Ishikawa (cell line): Measurements from ENCODE around the gene PTDSS2.

Source experiments
- CEBPB ChIP-seq: IDR thresholded peaks from 2 replicates; pipeline ENCODE4 v1.6.1; 2012
- CREB1 ChIP-seq: IDR thresholded peaks from 2 replicates; pipeline ENCODE4 v1.6.1; 2012; ENCODE audit warnings: low read depth
- EGR1 ChIP-seq: IDR thresholded peaks from 2 replicates; pipeline ENCODE4 v1.6.1; 2012
- EP300 ChIP-seq: IDR thresholded peaks from 2 replicates; pipeline ENCODE4 v1.6.1; 2012; ENCODE audit warnings: borderline replicate concordance
- FOXM1 ChIP-seq: IDR thresholded peaks from 2 replicates; pipeline ENCODE4 v1.6.1; 2012; ENCODE audit warnings: low read depth, borderline replicate concordance
- NFIC ChIP-seq: IDR thresholded peaks from 2 replicates; pipeline ENCODE4 v1.6.1; 2012
- RAD21 ChIP-seq: IDR thresholded peaks from 2 replicates; pipeline ENCODE4 v1.6.1; 2012; ENCODE audit warnings: low read depth
- TAF1 ChIP-seq: IDR thresholded peaks from 2 replicates; pipeline ENCODE4 v1.6.1; 2012; ENCODE audit warnings: low read depth, mild to moderate bottlenecking
- TCF12 ChIP-seq: IDR thresholded peaks from 2 replicates; pipeline ENCODE4 v1.6.1; 2012; ENCODE audit warnings: low read depth
- TEAD4 ChIP-seq: IDR thresholded peaks from 2 replicates; pipeline ENCODE4 v1.6.1; 2012
- YY1 ChIP-seq: IDR thresholded peaks from 2 replicates; pipeline ENCODE4 v1.6.1; 2012; ENCODE audit warnings: low read depth
- ZBTB7A ChIP-seq: IDR thresholded peaks from 2 replicates; pipeline ENCODE4 v1.6.1; 2012; ENCODE audit warnings: low read depth
- TF ChIP-seq, protein P1 (sequence below): IDR thresholded peaks from 2 replicates; pipeline ENCODE4 v1.6.1; 2012
- TF ChIP-seq, protein P2 (sequence below): IDR thresholded peaks from 2 replicates; pipeline ENCODE4 v1.6.1; 2012; ENCODE audit warnings: low read depth, mild to moderate bottlenecking
- TF ChIP-seq, protein P3 (sequence below): IDR thresholded peaks from 2 replicates; pipeline ENCODE4 v1.6.1; 2012

Gene PTDSS2

DNA sequence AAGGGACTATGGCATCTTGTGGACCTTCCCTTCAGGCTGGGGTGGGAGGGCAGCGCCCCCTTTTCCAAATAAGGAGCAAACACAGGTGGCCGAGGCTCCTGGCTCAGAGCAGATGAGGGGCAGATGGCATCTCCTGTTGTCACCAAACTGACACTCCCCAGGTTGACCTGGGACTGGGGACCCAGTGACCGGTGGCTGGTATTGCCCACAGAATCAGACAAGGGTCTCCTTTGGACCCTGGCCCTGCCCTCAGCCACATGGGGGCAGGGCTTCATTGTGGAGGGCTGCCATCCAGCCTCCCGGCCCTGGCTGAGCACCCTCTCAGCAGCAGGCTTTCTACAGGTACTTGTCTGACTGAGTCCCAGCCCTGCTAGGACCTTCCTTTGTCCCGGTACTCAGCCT is 34.4 kb upstream of the PTDSS2 start:
- TF ChIP-seq CREB1 (no peak), TEAD4 (no peak), RAD21 (no peak)

GRCh38 chr11:416051-416756 is 33.9 kb upstream of the PTDSS2 start:
- TF ChIP-seq ZBTB7A = no peak; the same call in 1 of the 2 replicates
- no peak for TF ChIP-seq YY1

DNA sequence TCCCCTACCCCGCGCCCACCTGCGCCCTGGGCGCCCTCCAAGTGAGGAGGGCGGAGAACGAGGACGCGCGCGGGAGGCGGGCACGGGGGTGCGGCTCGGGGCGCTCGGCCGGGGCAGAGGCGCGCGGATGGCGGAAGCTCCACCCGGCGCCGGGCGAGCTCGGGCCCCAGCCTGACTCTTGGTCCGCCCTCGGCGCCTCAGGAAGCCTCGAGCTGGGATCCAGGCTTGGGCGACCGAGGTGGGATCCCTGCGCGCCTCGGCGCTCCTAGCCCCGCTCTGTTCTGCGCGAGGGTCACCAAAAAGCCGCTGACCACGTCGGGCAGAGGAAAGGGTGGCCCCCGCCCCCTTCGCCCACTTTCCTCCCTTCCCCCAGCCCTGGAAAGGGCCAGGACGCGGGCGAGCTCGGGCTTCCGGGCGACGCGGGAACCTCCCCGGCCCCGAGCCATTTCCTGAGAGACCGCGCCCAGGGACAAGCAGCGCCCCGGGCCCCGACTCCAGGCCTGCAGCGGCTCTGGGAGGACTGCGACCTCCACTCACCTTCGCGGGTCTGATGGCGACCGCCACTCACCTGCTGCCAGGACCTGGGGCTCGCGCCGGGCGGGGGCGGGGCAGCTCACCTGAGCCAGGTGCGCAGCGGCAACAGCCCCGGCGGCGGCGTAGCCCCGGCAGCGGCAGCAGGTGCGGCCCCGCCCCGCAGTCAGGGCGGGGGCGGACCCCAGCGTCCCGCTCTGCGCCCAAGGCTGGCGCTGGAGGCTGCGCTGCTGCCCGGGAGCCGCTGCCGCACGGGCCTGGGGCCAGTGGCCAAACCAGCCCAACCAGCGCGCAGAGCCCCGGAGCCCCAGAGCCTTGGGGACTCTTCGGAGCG is 33.1 kb upstream of the PTDSS2 start:
- peak; percentile 62; the same call in 1 of the 2 replicates for TF ChIP-seq TAF1
- 0 out of 2 replicates have a peak, but pooled peaks have one; percentile 26 for TF ChIP-seq EP300
- TF ChIP-seq, protein P1, sequence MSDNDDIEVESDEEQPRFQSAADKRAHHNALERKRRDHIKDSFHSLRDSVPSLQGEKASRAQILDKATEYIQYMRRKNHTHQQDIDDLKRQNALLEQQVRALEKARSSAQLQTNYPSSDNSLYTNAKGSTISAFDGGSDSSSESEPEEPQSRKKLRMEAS = peak; percentile 30; the same call in 1 of the 2 replicates
- TF ChIP-seq ZBTB7A = peak; percentile 47; the same call in 1 of the 2 replicates
- TF ChIP-seq EGR1 = peak; percentile 36; the same call in 1 of the 2 replicates
- TF ChIP-seq RAD21 = no peak
- peak; percentile 57 for TF ChIP-seq TCF12
- TF ChIP-seq FOXM1 = no peak
- TF ChIP-seq NFIC = peak; percentile 6; the same call in 1 of the 2 replicates

DNA sequence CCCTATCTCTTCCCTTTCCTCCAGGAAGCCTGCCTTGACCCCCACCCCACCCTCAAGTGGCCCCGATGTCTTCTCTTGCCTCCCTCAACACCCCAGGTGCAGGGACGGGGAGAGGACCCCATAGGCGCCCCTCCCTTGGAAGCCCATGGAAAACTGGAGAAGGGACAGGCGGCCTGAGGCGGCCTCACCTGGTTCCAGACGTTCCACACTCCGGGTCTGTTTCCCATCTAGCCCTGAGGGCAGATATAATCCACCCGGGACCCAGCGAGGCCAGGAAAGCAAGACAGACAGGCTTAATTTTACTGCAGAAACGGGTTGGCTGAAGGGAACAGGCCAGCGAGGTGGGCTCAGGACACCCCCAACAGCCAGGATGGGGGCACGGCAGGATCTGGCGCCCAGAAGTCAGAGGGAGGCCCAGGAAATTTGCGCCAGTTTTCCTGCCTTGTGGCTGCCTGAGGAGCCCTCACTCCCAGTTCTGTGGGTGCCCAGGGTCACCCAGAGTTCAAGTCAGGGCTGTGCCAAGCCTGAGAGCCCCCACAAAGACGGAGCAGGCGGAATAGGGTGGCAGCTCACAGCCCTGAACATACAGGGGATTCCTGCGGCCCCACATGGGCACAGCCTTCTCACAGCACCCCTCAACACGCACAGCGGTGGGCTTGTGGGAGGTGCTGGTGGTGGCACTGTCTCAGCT is 32.3 kb upstream of the PTDSS2 start:
- TF ChIP-seq EGR1 (no peak), RAD21 (no peak), TCF12 (no peak)

DNA sequence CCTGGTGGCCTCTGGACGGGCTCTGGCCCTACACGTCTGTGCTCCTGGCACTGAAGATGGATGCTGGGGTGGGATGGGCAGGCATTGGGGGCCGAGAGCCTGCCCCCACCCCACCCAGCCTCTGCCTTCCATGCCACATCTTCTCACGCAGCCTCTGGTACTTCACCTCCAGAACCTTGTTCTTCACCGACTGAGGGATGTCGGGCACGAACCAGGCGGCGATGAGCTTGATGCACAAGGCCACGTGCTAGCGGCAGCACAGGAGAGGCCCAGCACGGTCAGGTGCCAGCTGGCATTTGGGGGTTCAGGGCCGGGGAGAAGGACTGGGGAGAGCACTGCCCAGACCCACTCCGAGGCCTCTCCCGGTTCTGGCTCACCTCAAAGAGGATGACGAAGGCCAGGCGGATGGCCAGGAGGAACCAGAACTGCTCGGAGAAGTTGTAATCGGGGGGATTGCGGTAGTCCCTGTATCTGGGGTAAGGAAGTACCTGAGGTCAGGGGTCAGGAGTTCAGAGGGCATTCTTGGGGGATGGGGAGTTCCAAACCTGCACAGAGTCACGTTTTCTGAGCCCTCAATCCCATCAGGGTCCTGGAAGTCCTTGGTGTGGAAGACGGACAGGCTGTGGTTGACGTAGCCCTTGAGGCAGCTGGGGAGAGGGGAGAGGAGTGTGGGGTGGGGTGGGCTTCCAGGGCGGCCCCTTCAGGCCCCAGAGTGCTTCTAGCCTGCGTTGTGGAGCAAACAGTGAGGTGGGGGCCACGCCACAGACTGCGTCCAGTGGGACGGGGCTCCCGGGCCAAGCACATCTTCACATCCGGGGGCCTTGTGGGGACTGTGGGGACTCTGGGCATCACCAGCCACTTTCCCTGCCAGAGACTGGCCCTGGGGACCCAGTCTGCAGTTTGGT is 31.5 kb upstream of the PTDSS2 start:
- TF ChIP-seq, protein P1 = no peak
- TF ChIP-seq, protein P2, sequence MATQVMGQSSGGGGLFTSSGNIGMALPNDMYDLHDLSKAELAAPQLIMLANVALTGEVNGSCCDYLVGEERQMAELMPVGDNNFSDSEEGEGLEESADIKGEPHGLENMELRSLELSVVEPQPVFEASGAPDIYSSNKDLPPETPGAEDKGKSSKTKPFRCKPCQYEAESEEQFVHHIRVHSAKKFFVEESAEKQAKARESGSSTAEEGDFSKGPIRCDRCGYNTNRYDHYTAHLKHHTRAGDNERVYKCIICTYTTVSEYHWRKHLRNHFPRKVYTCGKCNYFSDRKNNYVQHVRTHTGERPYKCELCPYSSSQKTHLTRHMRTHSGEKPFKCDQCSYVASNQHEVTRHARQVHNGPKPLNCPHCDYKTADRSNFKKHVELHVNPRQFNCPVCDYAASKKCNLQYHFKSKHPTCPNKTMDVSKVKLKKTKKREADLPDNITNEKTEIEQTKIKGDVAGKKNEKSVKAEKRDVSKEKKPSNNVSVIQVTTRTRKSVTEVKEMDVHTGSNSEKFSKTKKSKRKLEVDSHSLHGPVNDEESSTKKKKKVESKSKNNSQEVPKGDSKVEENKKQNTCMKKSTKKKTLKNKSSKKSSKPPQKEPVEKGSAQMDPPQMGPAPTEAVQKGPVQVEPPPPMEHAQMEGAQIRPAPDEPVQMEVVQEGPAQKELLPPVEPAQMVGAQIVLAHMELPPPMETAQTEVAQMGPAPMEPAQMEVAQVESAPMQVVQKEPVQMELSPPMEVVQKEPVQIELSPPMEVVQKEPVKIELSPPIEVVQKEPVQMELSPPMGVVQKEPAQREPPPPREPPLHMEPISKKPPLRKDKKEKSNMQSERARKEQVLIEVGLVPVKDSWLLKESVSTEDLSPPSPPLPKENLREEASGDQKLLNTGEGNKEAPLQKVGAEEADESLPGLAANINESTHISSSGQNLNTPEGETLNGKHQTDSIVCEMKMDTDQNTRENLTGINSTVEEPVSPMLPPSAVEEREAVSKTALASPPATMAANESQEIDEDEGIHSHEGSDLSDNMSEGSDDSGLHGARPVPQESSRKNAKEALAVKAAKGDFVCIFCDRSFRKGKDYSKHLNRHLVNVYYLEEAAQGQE = no peak
- TF ChIP-seq, protein P3, sequence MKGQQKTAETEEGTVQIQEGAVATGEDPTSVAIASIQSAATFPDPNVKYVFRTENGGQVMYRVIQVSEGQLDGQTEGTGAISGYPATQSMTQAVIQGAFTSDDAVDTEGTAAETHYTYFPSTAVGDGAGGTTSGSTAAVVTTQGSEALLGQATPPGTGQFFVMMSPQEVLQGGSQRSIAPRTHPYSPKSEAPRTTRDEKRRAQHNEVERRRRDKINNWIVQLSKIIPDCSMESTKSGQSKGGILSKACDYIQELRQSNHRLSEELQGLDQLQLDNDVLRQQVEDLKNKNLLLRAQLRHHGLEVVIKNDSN = no peak
- TF ChIP-seq TCF12 (no peak), EP300 (no peak), CEBPB (no peak), TEAD4 (no peak), FOXM1 (no peak), ZBTB7A (no peak), NFIC (no peak), TAF1 (no peak), YY1 (no peak), EGR1 (no peak), RAD21 (no peak), CREB1 (no peak)

- TF ChIP-seq EGR1 (no peak), CREB1 (no peak), RAD21 (no peak), NFIC (no peak), ZBTB7A (no peak)
- TF ChIP-seq, protein P2 = no peak
- TF ChIP-seq, protein P1 = no peak
Observed at GRCh38 chr11:419248-420005, 30.7 kb upstream of the PTDSS2 start.
